Smooth muscle cell of the pulmonary artery (primary cell): ENCODE measurements around the gene UBD. TPM values are rescaled to one million over a fixed set of nuclear protein-coding genes. Genes with fewer than 3 reads are reported as not detected.

Experiments used
- total RNA-seq: library from RNA; depleted of rRNA; stranded (reverse); fragments of >200 nt; gene quantifications from 2 replicates; pipeline ENCODE4 v1.2.3, GENCODE V29; 2014

Gene UBD
- not detected in 2 replicates for total RNA-seq

GRCh38 chr6:29559524-29560287 is at the start of gene UBD:
Gene UBD, minus strand, starts transcription at chr6:29559732. Its CDS starts 31 bp downstream, at chr6:29559701.

DNA sequence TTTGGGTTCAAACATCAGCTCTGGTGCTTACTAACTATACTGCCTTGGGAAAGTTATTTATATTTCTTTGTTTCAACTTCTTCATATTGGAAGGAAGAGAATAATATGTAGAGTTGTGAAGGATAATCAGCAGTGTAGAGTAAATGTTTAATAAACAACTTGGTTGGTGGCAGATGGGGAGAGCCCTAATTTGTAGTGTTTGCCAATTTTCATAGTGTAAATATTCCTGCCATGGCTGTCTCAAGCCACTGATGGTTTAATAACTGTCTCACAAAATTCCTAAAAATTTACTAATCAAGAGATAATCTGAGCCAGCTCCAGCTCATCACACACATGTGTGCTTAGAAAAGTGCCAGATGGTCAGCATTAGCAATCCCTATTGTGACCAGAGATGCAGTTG is 25.3 kb upstream of the UBD start, which contains the start of gene OR2H2:
Gene OR2H2 (plus strand): TSS at position 301 of the 400 bp plus-strand sequence. CDS start 2,824 bp downstream, outside the sequence.

Other genes with a start within 250 kb of the UBD start
- gene OR5V1, start 190.9 kb downstream of the UBD start, total RNA-seq: not detected in 2 replicates
- not detected in 2 replicates for gene OR12D3, start 184.4 kb downstream of the UBD start, total RNA-seq
- not detected in 2 replicates for gene OR12D2, start 164.1 kb downstream of the UBD start, total RNA-seq
- gene OR12D1, start 144.8 kb downstream of the UBD start, total RNA-seq: not detected in 2 replicates
- not detected in 2 replicates for gene OR10C1, start 120.4 kb downstream of the UBD start, total RNA-seq
- not detected in 2 replicates for gene OR11A1, start 102.7 kb downstream of the UBD start, total RNA-seq
- not detected in 2 replicates for gene OR2H1, start 102.6 kb downstream of the UBD start, total RNA-seq
- gene MAS1L, start 71.8 kb downstream of the UBD start, total RNA-seq: not detected in 2 replicates
- not detected in 2 replicates for gene OR2H2, start 25.4 kb upstream of the UBD start, total RNA-seq
- 18.3 and 25.4 TPM in 2 replicates for gene GABBR1, start 73.5 kb upstream of the UBD start, total RNA-seq
- gene MOG, start 97.4 kb upstream of the UBD start, total RNA-seq: not detected in 2 replicates
- 0.07 TPM in 1 of 2 replicates, not detected in the other for gene ZFP57, start 121.4 kb upstream of the UBD start, total RNA-seq
- gene HLA-F, start 163.7 kb upstream of the UBD start, total RNA-seq: 2.9 and 6.7 TPM in 2 replicates